Neural cell (in vitro differentiated cells): ENCODE results near the gene YIF1B. TPM values are rescaled to one million over a fixed set of nuclear protein-coding genes. Genes with fewer than 3 reads are reported as not detected.

Experiments used
- H2AFZ ChIP-seq: fragments of 200-600, 300-800 bp; sonication (generic), shearing (Covaris generic); 2 replicates; pipeline ENCODE4 v1.6.0; 2014; ENCODE audit warnings: low read depth, mild to moderate bottlenecking, antibody characterized with exemption, low read length, moderate library complexity
- H3F3A ChIP-seq: fragments of 200-600 bp; shearing (Covaris generic); 2 replicates; pipeline ENCODE4 v1.6.1; 2016; ENCODE audit warnings: mild to moderate bottlenecking, moderate library complexity, mixed read lengths, antibody characterized with exemption, low read length; ENCODE audit not compliant: insufficient read depth, poor library complexity, severe bottlenecking
- H3K27ac ChIP-seq: fragments of 200-600, 300-800 bp; sonication (generic), shearing (Covaris generic); 2 replicates; pipeline ENCODE4 v1.5.1; 2014; ENCODE audit warnings: mild to moderate bottlenecking, low read length, moderate library complexity
- H3K27me3 ChIP-seq: fragments of 300-800, 200-600 bp; sonication (generic), shearing (Covaris generic); 2 replicates; pipeline ENCODE4 v1.6.0; 2014; ENCODE audit warnings: mild to moderate bottlenecking, low read depth, low read length, moderate library complexity; ENCODE audit not compliant: insufficient read depth
- H3K36me3 ChIP-seq: fragments of 300-800, 200-600 bp; sonication (generic), shearing (Covaris generic); 2 replicates; pipeline ENCODE4 v1.5.1; 2014; ENCODE audit warnings: mild to moderate bottlenecking, antibody characterized with exemption, low read length, moderate library complexity; ENCODE audit not compliant: insufficient read depth
- H3K4me2 ChIP-seq: fragments of 300-800, 200-600 bp; sonication (generic), shearing (Covaris generic); 2 replicates; pipeline ENCODE4 v1.6.0; 2014; ENCODE audit warnings: mild to moderate bottlenecking, low read length
- H3K4me3 ChIP-seq: fragments of 300-800, 200-600 bp; sonication (generic), shearing (Covaris generic); 2 replicates; pipeline ENCODE4 v1.5.1; 2014; ENCODE audit warnings: mild to moderate bottlenecking, low read length, moderate library complexity
- H3K79me2 ChIP-seq: fragments of 200-600 bp; shearing (Covaris generic); replicated peaks from 2 replicates; pipeline ENCODE4 v1.6.0; 2014; ENCODE audit warnings: mild to moderate bottlenecking, low read length, moderate library complexity; ENCODE audit not compliant: insufficient read depth
- H3K9ac ChIP-seq: fragments of 300-800, 200-600 bp; sonication (generic), shearing (Covaris generic); 2 replicates; pipeline ENCODE4 v1.6.1; 2016; ENCODE audit warnings: mild to moderate bottlenecking, low read length, mixed read lengths
- H3K9me2 ChIP-seq: fragments of 200-600 bp; shearing (Covaris generic); 2 replicates; pipeline ENCODE4 v1.6.1; 2016; ENCODE audit warnings: mild to moderate bottlenecking, low read length, mixed read lengths; ENCODE audit not compliant: insufficient read depth
- H3K9me3 ChIP-seq: fragments of 200-600, 300-800 bp; sonication (generic), shearing (Covaris generic); 2 replicates; pipeline ENCODE4 v1.6.1; 2016; ENCODE audit warnings: mild to moderate bottlenecking, mixed run types, low read length, moderate library complexity, mixed read lengths
- H4K20me1 ChIP-seq: fragments of 200-600 bp; shearing (Covaris generic); 2 replicates; pipeline ENCODE4 v1.6.1; 2016; ENCODE audit warnings: mild to moderate bottlenecking, mixed run types; ENCODE audit not compliant: insufficient read depth
- EP300 ChIP-seq: fragments of 450-650 bp; conservative IDR thresholded peaks from 2 replicates; pipeline ENCODE4 v1.6.1; 2014; ENCODE audit warnings: antibody characterized with exemption, mild to moderate bottlenecking, moderate library complexity; ENCODE audit not compliant: poor library complexity, severe bottlenecking
- EZH2 ChIP-seq: fragments of 200-600, 300-800 bp; shearing (Covaris generic), sonication (generic); IDR thresholded peaks from 2 replicates; pipeline ENCODE4 v1.6.1; 2014; ENCODE audit warnings: antibody characterized with exemption, low read length, borderline replicate concordance, mild to moderate bottlenecking; ENCODE audit not compliant: insufficient read depth, poor library complexity, severe bottlenecking
- MXI1 ChIP-seq: fragments of 450-650 bp; conservative IDR thresholded peaks from 2 replicates; pipeline ENCODE4 v1.6.1; 2014; ENCODE audit warnings: antibody characterized with exemption, mild to moderate bottlenecking; ENCODE audit not compliant: poor library complexity, severe bottlenecking
- POLR2AphosphoS5 ChIP-seq: IDR thresholded peaks from 2 replicates; pipeline ENCODE4 v1.6.1; 2012
- RAD21 ChIP-seq: fragments of 450-650 bp; conservative IDR thresholded peaks from 2 replicates; pipeline ENCODE4 v1.6.1; 2014; ENCODE audit warnings: antibody characterized with exemption, mild to moderate bottlenecking, moderate library complexity
- SMC3 ChIP-seq: fragments of 450-650 bp; conservative IDR thresholded peaks from 2 replicates; pipeline ENCODE4 v1.6.1; 2014; ENCODE audit warnings: antibody characterized with exemption, mild to moderate bottlenecking, moderate library complexity; ENCODE audit not compliant: poor library complexity
- TAF1 ChIP-seq: IDR thresholded peaks from 2 replicates; pipeline ENCODE4 v1.6.1; 2012; ENCODE audit warnings: low read depth
- polyA plus RNA-seq: library from polyadenylated mRNA; depleted of rRNA; stranded (reverse); fragments of >200 nt; gene quantifications from 2 replicates; pipeline ENCODE4 v1.2.3, GENCODE V29; 2014
- TF ChIP-seq, protein P1 (sequence below): IDR thresholded peaks from 2 replicates; pipeline ENCODE4 v1.6.1; 2012; ENCODE audit warnings: borderline replicate concordance
- TF ChIP-seq, protein P2 (sequence below): fragments of 450-650 bp; IDR thresholded peaks from 2 replicates; pipeline ENCODE4 v1.5.1; 2014; ENCODE audit warnings: antibody characterized with exemption, mild to moderate bottlenecking, moderate library complexity; ENCODE audit not compliant: poor library complexity, severe bottlenecking

Gene YIF1B
- polyA plus RNA-seq, 1 donor from 2014 or later, result 84.0 TPM

- H3K27me3 ChIP-seq, result peaks cover 23% of the 10 kb centered on the region
- H3K4me2 ChIP-seq, result no peak overlapping the region
These were observed 44.6 kb upstream of the YIF1B start for GRCh38 chr19:38360351-38360750.

GRCh38 chr19:38359242-38360021, 43.7 kb upstream of the YIF1B start:
- H3K9me3 ChIP-seq, result no peaks in the 10 kb centered on the region
- H3K4me3 ChIP-seq, result no peak overlapping the region
- no peak overlapping the region for H3K27ac ChIP-seq
- TF ChIP-seq SMC3 (no peak), EZH2 (no peak), EP300 (no peak), TAF1 (no peak), POLR2AphosphoS5 (no peak), RAD21 (no peak), MXI1 (no peak)
- TF ChIP-seq, protein P1, sequence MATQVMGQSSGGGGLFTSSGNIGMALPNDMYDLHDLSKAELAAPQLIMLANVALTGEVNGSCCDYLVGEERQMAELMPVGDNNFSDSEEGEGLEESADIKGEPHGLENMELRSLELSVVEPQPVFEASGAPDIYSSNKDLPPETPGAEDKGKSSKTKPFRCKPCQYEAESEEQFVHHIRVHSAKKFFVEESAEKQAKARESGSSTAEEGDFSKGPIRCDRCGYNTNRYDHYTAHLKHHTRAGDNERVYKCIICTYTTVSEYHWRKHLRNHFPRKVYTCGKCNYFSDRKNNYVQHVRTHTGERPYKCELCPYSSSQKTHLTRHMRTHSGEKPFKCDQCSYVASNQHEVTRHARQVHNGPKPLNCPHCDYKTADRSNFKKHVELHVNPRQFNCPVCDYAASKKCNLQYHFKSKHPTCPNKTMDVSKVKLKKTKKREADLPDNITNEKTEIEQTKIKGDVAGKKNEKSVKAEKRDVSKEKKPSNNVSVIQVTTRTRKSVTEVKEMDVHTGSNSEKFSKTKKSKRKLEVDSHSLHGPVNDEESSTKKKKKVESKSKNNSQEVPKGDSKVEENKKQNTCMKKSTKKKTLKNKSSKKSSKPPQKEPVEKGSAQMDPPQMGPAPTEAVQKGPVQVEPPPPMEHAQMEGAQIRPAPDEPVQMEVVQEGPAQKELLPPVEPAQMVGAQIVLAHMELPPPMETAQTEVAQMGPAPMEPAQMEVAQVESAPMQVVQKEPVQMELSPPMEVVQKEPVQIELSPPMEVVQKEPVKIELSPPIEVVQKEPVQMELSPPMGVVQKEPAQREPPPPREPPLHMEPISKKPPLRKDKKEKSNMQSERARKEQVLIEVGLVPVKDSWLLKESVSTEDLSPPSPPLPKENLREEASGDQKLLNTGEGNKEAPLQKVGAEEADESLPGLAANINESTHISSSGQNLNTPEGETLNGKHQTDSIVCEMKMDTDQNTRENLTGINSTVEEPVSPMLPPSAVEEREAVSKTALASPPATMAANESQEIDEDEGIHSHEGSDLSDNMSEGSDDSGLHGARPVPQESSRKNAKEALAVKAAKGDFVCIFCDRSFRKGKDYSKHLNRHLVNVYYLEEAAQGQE, result no peak
- TF ChIP-seq, protein P2, sequence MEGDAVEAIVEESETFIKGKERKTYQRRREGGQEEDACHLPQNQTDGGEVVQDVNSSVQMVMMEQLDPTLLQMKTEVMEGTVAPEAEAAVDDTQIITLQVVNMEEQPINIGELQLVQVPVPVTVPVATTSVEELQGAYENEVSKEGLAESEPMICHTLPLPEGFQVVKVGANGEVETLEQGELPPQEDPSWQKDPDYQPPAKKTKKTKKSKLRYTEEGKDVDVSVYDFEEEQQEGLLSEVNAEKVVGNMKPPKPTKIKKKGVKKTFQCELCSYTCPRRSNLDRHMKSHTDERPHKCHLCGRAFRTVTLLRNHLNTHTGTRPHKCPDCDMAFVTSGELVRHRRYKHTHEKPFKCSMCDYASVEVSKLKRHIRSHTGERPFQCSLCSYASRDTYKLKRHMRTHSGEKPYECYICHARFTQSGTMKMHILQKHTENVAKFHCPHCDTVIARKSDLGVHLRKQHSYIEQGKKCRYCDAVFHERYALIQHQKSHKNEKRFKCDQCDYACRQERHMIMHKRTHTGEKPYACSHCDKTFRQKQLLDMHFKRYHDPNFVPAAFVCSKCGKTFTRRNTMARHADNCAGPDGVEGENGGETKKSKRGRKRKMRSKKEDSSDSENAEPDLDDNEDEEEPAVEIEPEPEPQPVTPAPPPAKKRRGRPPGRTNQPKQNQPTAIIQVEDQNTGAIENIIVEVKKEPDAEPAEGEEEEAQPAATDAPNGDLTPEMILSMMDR, result no peak
- no peaks in the 10 kb centered on the region for H3K79me2 ChIP-seq
- H3F3A ChIP-seq, result no peaks in the 10 kb centered on the region
- H4K20me1 ChIP-seq, result no peaks in the 10 kb centered on the region
- H3K9me2 ChIP-seq, result no peaks in the 10 kb centered on the region
- no peak overlapping the region for H2AFZ ChIP-seq
- no peaks in the 10 kb centered on the region for H3K36me3 ChIP-seq
- H3K4me2 ChIP-seq, result no peak overlapping the region
- no peak overlapping the region for H3K9ac ChIP-seq
- H3K27me3 ChIP-seq, result peaks cover 23% of the 10 kb centered on the region

More at GRCh38 chr19:38360351-38360750, 44.6 kb upstream of the YIF1B start:
- Histone ChIP-seq H2AFZ (no peak overlapping the region), H3K36me3 (no peaks in the 10 kb centered on the region), H4K20me1 (no peaks in the 10 kb centered on the region), H3K27ac (no peak overlapping the region), H3K4me3 (no peak overlapping the region), H3K9ac (no peak overlapping the region), H3K79me2 (no peaks in the 10 kb centered on the region), H3K9me3 (no peaks in the 10 kb centered on the region), H3F3A (no peaks in the 10 kb centered on the region), H3K9me2 (no peaks in the 10 kb centered on the region)
- no peak for TF ChIP-seq POLR2AphosphoS5
- no peak for TF ChIP-seq RAD21
